H1 (cell line): Measurements from ENCODE around the gene VMP1. TPM values are rescaled to one million over a fixed set of nuclear protein-coding genes. Genes with fewer than 3 reads are reported as not detected.
"Not testable (repeated sequence)": the region's sequence is repeated elsewhere in the genome, so short reads cannot be mapped to it uniquely, and the experiment has no call there.

Experiments
- CTCF ChIA-PET: fragments of 300-600 bp; sonication (Branson Sonifier 250); formaldehyde crosslinking; loops from one replicate; lab custom pipeline; 2021; ENCODE audit not compliant: partially characterized antibody; lab: Charles Lee
- POLR2A ChIA-PET: fragments of 300-600 bp; sonication (Branson Sonifier 250); formaldehyde crosslinking; loops from one replicate; lab custom pipeline; 2021; ENCODE audit warnings: inconsistent platforms; ENCODE audit not compliant: partially characterized antibody; lab: Charles Lee
- DNase-seq, 2 experiments: peaks; one replicate each; pipeline versions ENCODE4 v3.0.0 to v3.0.0-alpha.2; 2010 to 2022; ENCODE audit warnings: low spot score in 2 of 2, low read depth in 1 of 2, mixed read lengths in 1 of 2
- FAIRE-seq: peaks from 2 replicates; lab custom pipeline; 2011; peaks lifted over from hg19 to GRCh38; lab: Jason Lieb, UNC
- H2AFZ ChIP-seq: 2 replicates; pipeline ENCODE4 v1.8.1; 2012; ENCODE audit warnings: low read length, inconsistent platforms
- H2AK5ac ChIP-seq: 2 replicates; pipeline ENCODE4 v1.6.1; 2013; ENCODE audit warnings: low read depth, low read length
- H2BK120ac ChIP-seq: replicated peaks from 2 replicates; pipeline ENCODE3; 2013; ENCODE audit warnings: low read depth, low read length, inconsistent platforms
- H2BK12ac ChIP-seq: 2 replicates; pipeline ENCODE4 v1.6.1; 2013; ENCODE audit warnings: low read depth, low read length
- H2BK15ac ChIP-seq: 2 replicates; pipeline ENCODE4 v1.6.1; 2013; ENCODE audit warnings: low read length
- H2BK20ac ChIP-seq: 2 replicates; pipeline ENCODE4 v1.6.1; 2013; ENCODE audit warnings: low read length
- H2BK5ac ChIP-seq: 2 replicates; pipeline ENCODE4 v1.6.1; 2013; ENCODE audit warnings: low read depth, low read length
- H3K14ac ChIP-seq: 2 replicates; pipeline ENCODE4 v1.6.1; 2013; ENCODE audit warnings: inconsistent platforms; ENCODE audit not compliant: insufficient read length
- H3K18ac ChIP-seq: 2 replicates; pipeline ENCODE4 v1.6.1; 2013; ENCODE audit warnings: low read length; ENCODE audit errors: extremely low read depth
- H3K23ac ChIP-seq: 2 replicates; pipeline ENCODE4 v1.6.1; 2013; ENCODE audit warnings: inconsistent platforms; ENCODE audit not compliant: insufficient read length
- H3K23me2 ChIP-seq: 2 replicates; pipeline ENCODE4 v1.6.1; 2013; ENCODE audit warnings: low read depth, low read length
- H3K27ac ChIP-seq: 2 replicates; pipeline ENCODE4 v1.6.1; 2011; ENCODE audit warnings: low read depth, low read length, inconsistent platforms
- H3K27me3 ChIP-seq, 4 experiments: replicated peaks in 1 of 4; 1 replicate in 1 of 4; 2 replicates in 3 of 4; pipeline versions ENCODE4 v1.6.1 to v1.8.1; 2011 to 2013; ENCODE audit warnings: low read length in 3 of 4, mild to moderate bottlenecking in 3 of 4, inconsistent platforms in 2 of 4, mixed read lengths in 2 of 4, moderate library complexity in 1 of 4; ENCODE audit not compliant: control insufficient read depth in 3 of 4, insufficient read depth in 3 of 4; ENCODE audit errors: extremely low read depth in 1 of 4
- H3K36me3 ChIP-seq, 4 experiments: 2 replicates each; pipeline versions ENCODE4 v1.6.1 to v1.8.1; 2011 to 2013; ENCODE audit warnings: mild to moderate bottlenecking in 4 of 4, low read length in 3 of 4, moderate library complexity in 2 of 4, control low read depth in 1 of 4, inconsistent platforms in 1 of 4; ENCODE audit not compliant: insufficient read depth in 4 of 4, control insufficient read depth in 2 of 4
- H3K4ac ChIP-seq: replicated peaks from 2 replicates; pipeline ENCODE3; 2013; ENCODE audit warnings: low read length, low read depth, mixed read lengths, inconsistent platforms; ENCODE audit not compliant: insufficient read length
- H3K4me1 ChIP-seq, 4 experiments: replicated peaks in 1 of 4; 1 replicate in 1 of 4; 2 replicates in 3 of 4; pipeline versions ENCODE4 v1.6.1 to v1.8.1; 2011 to 2013; ENCODE audit warnings: low read length in 3 of 4, inconsistent platforms in 2 of 4, mixed read lengths in 1 of 4; ENCODE audit not compliant: insufficient read depth in 4 of 4, control insufficient read depth in 3 of 4
- H3K4me2 ChIP-seq, 2 experiments: 2 replicates each; pipeline versions ENCODE4 v1.6.1 to v1.8.1; 2011 to 2013; ENCODE audit warnings: low read depth in 2 of 2, low read length in 2 of 2, control low read depth in 1 of 2, inconsistent platforms in 1 of 2, mild to moderate bottlenecking in 1 of 2; ENCODE audit not compliant: insufficient read depth in 1 of 2
- H3K4me3 ChIP-seq, 4 experiments: fragments of 200-600, 300-600 bp in 1 of 4; sonication (generic), shearing (Covaris generic), sonication (Bioruptor Twin) in 1 of 4; 2 replicates each; pipeline versions ENCODE4 v1.5.1 to v1.8.1; 2011 to 2016; ENCODE audit warnings: low read length in 4 of 4, low read depth in 3 of 4, control low read depth in 2 of 4, inconsistent platforms in 2 of 4, mild to moderate bottlenecking in 2 of 4, mixed read lengths in 1 of 4, moderate library complexity in 1 of 4; ENCODE audit not compliant: insufficient read depth in 2 of 4; ENCODE audit errors: extremely low read depth in 1 of 4
- H3K56ac ChIP-seq: replicated peaks from 2 replicates; pipeline ENCODE3; 2013; ENCODE audit warnings: low read depth, mild to moderate bottlenecking, mixed read lengths, low read length, inconsistent platforms; ENCODE audit not compliant: insufficient read length
- H3K79me1 ChIP-seq: 2 replicates; pipeline ENCODE4 v1.6.1; 2013; ENCODE audit warnings: low read depth, low read length, control low read depth
- H3K79me2 ChIP-seq, 2 experiments: 2 replicates each; pipeline versions ENCODE4 v1.6.1 to v1.8.1; 2012 to 2013; ENCODE audit warnings: low read length in 2 of 2, mild to moderate bottlenecking in 2 of 2, inconsistent platforms in 1 of 2; ENCODE audit not compliant: insufficient read depth in 2 of 2, control insufficient read depth in 1 of 2
- H3K9ac ChIP-seq, 4 experiments: replicated peaks in 1 of 4; 1 replicate in 1 of 4; 2 replicates in 3 of 4; pipeline versions ENCODE4 v1.6.1 to v1.8.1; 2011 to 2013; ENCODE audit warnings: low read depth in 3 of 4, low read length in 3 of 4, control low read depth in 2 of 4, mild to moderate bottlenecking in 2 of 4, moderate library complexity in 2 of 4, inconsistent platforms in 1 of 4; ENCODE audit errors: extremely low read depth in 1 of 4
- H3K9me3 ChIP-seq, 2 experiments: 2 replicates each; pipeline versions ENCODE4 v1.6.1 to v1.8.1; 2012 to 2013; ENCODE audit warnings: mild to moderate bottlenecking in 2 of 2, moderate library complexity in 2 of 2, control low read depth in 1 of 2, inconsistent platforms in 1 of 2, low read depth in 1 of 2, low read length in 1 of 2, mixed read lengths in 1 of 2; ENCODE audit not compliant: insufficient read depth in 2 of 2
- H4K20me1 ChIP-seq, 2 experiments: replicated peaks in 1 of 2; 2 replicates each; pipeline versions ENCODE3 to v1.8.1; 2011 to 2013; ENCODE audit warnings: inconsistent platforms in 2 of 2, low read length in 2 of 2, mild to moderate bottlenecking in 1 of 2; ENCODE audit not compliant: insufficient read depth in 2 of 2, control insufficient read depth in 1 of 2
- H4K5ac ChIP-seq: 2 replicates; pipeline ENCODE4 v1.6.1; 2013; ENCODE audit warnings: low read length, low read depth, mixed read lengths, inconsistent platforms; ENCODE audit not compliant: insufficient read length
- H4K8ac ChIP-seq: 2 replicates; pipeline ENCODE4 v1.8.0; 2013; ENCODE audit warnings: mild to moderate bottlenecking, moderate library complexity, low read length, inconsistent platforms; ENCODE audit not compliant: insufficient read depth; ENCODE audit errors: extremely low read depth
- H4K91ac ChIP-seq: replicated peaks from 2 replicates; pipeline ENCODE3; 2013; ENCODE audit warnings: low read length, mixed read lengths, inconsistent platforms; ENCODE audit not compliant: insufficient read length
- BCL11A ChIP-seq, 2 experiments: IDR thresholded peaks; one replicate each; pipeline ENCODE4 v1.6.1; 2011; ENCODE audit warnings: low read depth in 2 of 2, low read length in 2 of 2, mild to moderate bottlenecking in 2 of 2
- CBX5 ChIP-seq: fragments of 300-800, 300-1000 bp; sonication (generic); IDR thresholded peaks from 2 replicates; pipeline ENCODE4 v1.7.1; 2016; ENCODE audit warnings: antibody characterized with exemption, low read length, low read depth
- EP300 ChIP-seq, 2 experiments: IDR thresholded peaks; 1 replicate in 1 of 2; 2 replicates in 1 of 2; pipeline ENCODE4 v1.6.1; 2011 to 2012; ENCODE audit warnings: low read depth in 2 of 2, low read length in 2 of 2, mild to moderate bottlenecking in 2 of 2, borderline replicate concordance in 1 of 2, inconsistent platforms in 1 of 2, moderate library complexity in 1 of 2
- MAFK ChIP-seq: IDR thresholded peaks from 2 replicates; pipeline ENCODE4 v1.6.1; 2012; ENCODE audit warnings: low read depth, mild to moderate bottlenecking, improper control_type of control experiment, low read length
- NANOG ChIP-seq: IDR thresholded peaks from 2 replicates; pipeline ENCODE4 v1.6.1; 2011; ENCODE audit warnings: low read length, low read depth, mild to moderate bottlenecking, inconsistent platforms; ENCODE audit not compliant: insufficient read depth, poor library complexity, severe bottlenecking
- RAD21 ChIP-seq, 2 experiments: IDR thresholded peaks in 1 of 2; conservative IDR thresholded peaks in 1 of 2; 2 replicates each; pipeline ENCODE4 v1.6.1; 2011; ENCODE audit warnings: low read depth in 2 of 2, low read length in 2 of 2, improper control_type of control experiment in 1 of 2, inconsistent platforms in 1 of 2, mild to moderate bottlenecking in 1 of 2, moderate library complexity in 1 of 2
- RNF2 ChIP-seq: fragments of 200-900, 300-1000 bp; sonication (generic); IDR thresholded peaks from 2 replicates; pipeline ENCODE4 v1.7.1; 2016; ENCODE audit warnings: borderline replicate concordance, low read depth, mild to moderate bottlenecking, antibody characterized with exemption, low read length; ENCODE audit not compliant: poor library complexity, severe bottlenecking; ENCODE audit errors: missing control alignments
- SAP30 ChIP-seq: fragments of 300-600 bp; sonication (generic); IDR thresholded peaks from 2 replicates; pipeline ENCODE4 v1.7.1; 2012; ENCODE audit warnings: low read length, moderate library complexity, mild to moderate bottlenecking, inconsistent platforms; ENCODE audit not compliant: insufficient read depth, insufficient replicate concordance
- TEAD4 ChIP-seq: IDR thresholded peaks from 2 replicates; pipeline ENCODE4 v1.6.1; 2012; ENCODE audit warnings: low read depth, low read length, inconsistent platforms, mixed read lengths
- WGBS, 2 experiments: shearing (Covaris generic) in 1 of 2; methylation state at CpG; one replicate each; pipeline versions ENCODE4 v1.1.6 to v1.1.7; 2013 to 2015; ENCODE audit warnings: low lambda C conversion rate in 2 of 2, mixed read lengths in 2 of 2, inconsistent platforms in 1 of 2, low coverage in 1 of 2, missing lambda C conversion rate in 1 of 2; ENCODE audit not compliant: insufficient replicate concordance in 2 of 2, insufficient coverage in 1 of 2, insufficient read length in 1 of 2; ENCODE audit errors: extremely low coverage in 1 of 2, missing lambda C conversion rate in 1 of 2; 5-methylcytosine and 5-hydroxymethylcytosine counted together
- polyA plus RNA-seq, 7 experiments: library from polyadenylated mRNA; depleted of rRNA in 3 of 7; stranded (reverse) in 5 of 7; unstranded in 2 of 7; fragments of >200 nt in 5 of 7; fragments of 200-250 nt in 2 of 7; gene quantifications; 1 replicate in 5 of 7; 2 replicates in 1 of 7; 4 replicates in 1 of 7; pipeline versions ENCODE4 v1.2.1 to v1.2.3, GENCODE V29; 2011 to 2013; ENCODE audit warnings: missing spikeins in 2 of 7, mixed read lengths in 2 of 7
- total RNA-seq: library from RNA; stranded (reverse); fragmentation: NEBNext Ultra II Directional; extraction: Animal tissue kit (Norgen Biotek cat#: 25700); gene quantifications from 2 replicates; pipeline ENCODE4 v1.2.1, GENCODE V29; 2021

Gene VMP1
- total and polyA plus RNA-seq, 2 of the 8 experiments (the other 6 are each of a cell fraction or from before 2014, with no cell fraction given): 45.0 to 92.7 TPM

GRCh38 chr17:59804901-59805465 is 97.5 kb downstream of the VMP1 start (continued):
- TF ChIP-seq CBX5 (no peak), NANOG (no peak), RNF2 (no peak), EP300 (IDR thresholded peaks at IDR 0.05; ENCODE audit: borderline replicate concordance in 1 of 2, low read depth in 2 of 2, low read length in 2 of 2) (no peak), RAD21 (IDR thresholded peaks at IDR 0.05 in 1 of 2, conservative IDR thresholded peaks at IDR 0.05 in 1 of 2; ENCODE audit: low read depth in 2 of 2, low read length in 2 of 2) (no peak), SAP30 (no peak), MAFK (no peak), BCL11A (IDR thresholded peaks at IDR 0.05; ENCODE audit: low read depth in 2 of 2, low read length in 2 of 2) (no peak), TEAD4 (no peak)

DNA sequence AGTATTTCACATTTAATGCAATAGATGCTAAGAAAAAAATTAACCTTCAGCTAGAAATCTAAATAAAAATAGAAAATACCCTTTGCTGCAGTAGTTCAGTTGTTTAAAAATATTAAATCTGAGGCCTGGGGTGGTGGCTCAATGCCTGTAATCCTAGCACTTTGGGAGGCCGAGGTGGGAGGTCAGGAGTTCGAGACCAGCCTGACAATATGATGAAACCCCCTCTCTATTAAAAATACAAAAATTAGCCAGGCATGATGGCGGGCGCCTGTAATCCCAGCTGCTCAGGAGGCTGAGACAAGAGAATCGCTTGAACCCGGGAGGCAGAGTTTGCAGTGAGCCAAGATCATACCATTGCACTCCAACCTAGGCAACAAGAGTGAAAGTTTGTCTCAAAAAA is 98.9 kb downstream of the VMP1 start:
- H3K23me2 ChIP-seq, H3K9ac ChIP-seq, H4K8ac ChIP-seq, H3K56ac ChIP-seq, H2BK15ac ChIP-seq, H4K91ac ChIP-seq, H3K9me3 ChIP-seq, H3K79me2 ChIP-seq, FAIRE-seq, H3K27ac ChIP-seq, H2BK5ac ChIP-seq, H4K5ac ChIP-seq, H3K18ac ChIP-seq, H3K79me1 ChIP-seq, H3K4me3 ChIP-seq, H2AK5ac ChIP-seq, H3K36me3 ChIP-seq, H2BK120ac ChIP-seq, H3K14ac ChIP-seq, H3K4me1 ChIP-seq, H2BK12ac ChIP-seq, H3K27me3 ChIP-seq, DNase-seq, H2BK20ac ChIP-seq, H3K4ac ChIP-seq, H3K4me2 ChIP-seq, H4K20me1 ChIP-seq, H3K23ac ChIP-seq, H2AFZ ChIP-seq: not testable (repeated sequence)
- ChIA-PET CTCF (interaction anchor here (0.8 to 2.1 kb wide), 3 partner anchors 9 to 59 kb away, joined by 3 to 6 read pairs (median 3); no protein-coding TSS in a partner anchor), POLR2A (interaction anchor here (0.6 kb wide), 1 partner anchor 52 kb away, joined by 3 read pairs; no protein-coding TSS in a partner anchor)
- 94% methylated on average over 6 of the region's 6 CpGs; no CpG with 5 or more reads in 1 of the 2 experiments for WGBS, 2 experiments
